Body of pancreas (tissue), 4 donors: ENCODE data around the gene TNFAIP8L3. TPM values are rescaled to one million over a fixed set of nuclear protein-coding genes. Genes with fewer than 3 reads are reported as not detected.

Experiments used
- ATAC-seq: fragments of 150-250 bp; one replicate; pipeline ENCODE4 v1.9.1; 2016
- DNase-seq, 4 donors: peaks; one replicate each; pipeline ENCODE4 v3.0.0-alpha.2; 2019
- H3K27ac ChIP-seq, 4 donors: fragments of 200-600 bp; sonication (generic); 1 replicate in 3 of 4; 2 replicates in 1 of 4; pipeline versions ENCODE4 v1.5.1 to v1.6.1; 2016 to 2019; ENCODE audit warnings: mild to moderate bottlenecking in 1 of 4, mixed read lengths in 1 of 4, moderate library complexity in 1 of 4
- H3K27me3 ChIP-seq, 2 donors: fragments of 200-600 bp; sonication (generic); one replicate each; pipeline ENCODE4 v1.6.0; 2016; ENCODE audit warnings: mild to moderate bottlenecking in 1 of 2
- H3K36me3 ChIP-seq, 2 donors: fragments of 200-600 bp; sonication (generic); replicated peaks in 1 of 2; 2 replicates each; pipeline ENCODE4 v1.5.1; 2016; ENCODE audit warnings: low read depth in 2 of 2; ENCODE audit not compliant: insufficient read depth in 1 of 2
- H3K4me1 ChIP-seq: fragments of 200-600 bp; sonication (generic); one replicate; pipeline ENCODE4 v1.6.0; 2016
- H3K4me3 ChIP-seq, 2 donors: fragments of 200-600 bp; sonication (generic); 1 replicate in 1 of 2; 2 replicates in 1 of 2; pipeline ENCODE4 v1.5.1; 2016 to 2019
- H3K9me3 ChIP-seq, 3 donors: fragments of 200-600 bp; sonication (generic); 1 replicate in 2 of 3; 2 replicates in 1 of 3; pipeline ENCODE4 v1.5.1; 2016
- POLR2A ChIP-seq, 3 donors: fragments of 450-650 bp; IDR thresholded peaks; one replicate each; pipeline ENCODE4 v1.6.1; 2016; ENCODE audit warnings: antibody characterized with exemption in 3 of 3, mild to moderate bottlenecking in 2 of 3
- WGBS, 2 donors: methylation state at CpG; one replicate each; pipeline ENCODE4 v1.1.5; 2017; 5-methylcytosine and 5-hydroxymethylcytosine counted together
- intact Hi-C: fragments of 100-400 bp; cut with DNase I; formaldehyde crosslinking; loops from one replicate; pipeline ENCODE4 v1.15.1; 2023
- total RNA-seq, 2 donors: library from RNA; depleted of rRNA; stranded (reverse); fragments of >200 nt; gene quantifications; one replicate each; pipeline ENCODE4 v1.1.0, GENCODE V29; 2016
- TF ChIP-seq, protein P1 (sequence below), 7 experiments: fragments of 450-650 bp in 4 of 7; fragments of 200-600 bp in 3 of 7; sonication (generic) in 3 of 7; IDR thresholded peaks; one replicate each; pipeline ENCODE4 v1.5.1; 2016 to 2019; ENCODE audit warnings: antibody characterized with exemption in 7 of 7

TNFAIP8L3 gene
- total RNA-seq, 2 donors from 2014 or later, result 2.9 TPM; not detected in 1

DNA sequence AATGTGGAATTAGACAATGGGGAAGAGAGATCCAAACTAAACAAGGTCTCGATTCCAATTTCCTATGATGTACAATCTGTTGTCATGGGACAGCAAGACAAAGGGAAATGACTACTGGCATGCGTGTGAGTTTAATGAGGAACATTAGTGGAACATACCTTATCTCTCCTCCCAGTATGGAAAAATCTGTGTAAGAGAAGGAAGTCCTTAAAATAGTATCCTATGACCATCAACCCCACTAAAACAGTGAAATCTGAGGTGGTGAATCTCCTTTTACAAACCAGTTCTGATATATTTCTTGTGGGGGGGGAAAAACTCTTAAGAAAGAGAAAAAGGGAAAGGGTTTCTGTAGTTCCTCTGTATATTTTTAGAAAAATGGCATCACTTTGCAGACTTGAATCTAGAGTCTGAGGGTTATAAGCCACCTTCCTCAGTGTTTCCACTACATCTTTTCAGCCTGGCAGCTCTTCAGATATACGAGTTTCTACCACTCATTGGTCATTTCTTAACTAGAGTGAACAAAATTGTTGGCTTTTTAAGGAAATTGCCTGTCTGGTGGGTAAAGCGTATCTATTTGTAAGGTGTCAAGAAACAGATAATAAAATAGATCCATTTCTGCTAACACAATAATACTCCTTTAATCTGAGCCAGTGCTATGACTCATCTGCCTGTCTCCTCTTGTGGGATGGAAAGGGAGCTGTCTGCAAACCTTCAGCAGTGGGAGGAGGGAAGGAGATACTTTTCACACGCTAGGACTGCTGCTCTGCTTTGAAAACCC lies 3.0 kb upstream of the TNFAIP8L3 start:
- H3K36me3 ChIP-seq, result no peaks in the 10 kb centered on the region
- no peaks in the 10 kb centered on the region for H3K9me3 ChIP-seq
- ATAC-seq, result no peak
- H3K4me1 ChIP-seq, result peaks cover 23% of the 10 kb centered on the region
- H3K4me3 ChIP-seq, result no peak overlapping the region
- TF ChIP-seq, protein P1, sequence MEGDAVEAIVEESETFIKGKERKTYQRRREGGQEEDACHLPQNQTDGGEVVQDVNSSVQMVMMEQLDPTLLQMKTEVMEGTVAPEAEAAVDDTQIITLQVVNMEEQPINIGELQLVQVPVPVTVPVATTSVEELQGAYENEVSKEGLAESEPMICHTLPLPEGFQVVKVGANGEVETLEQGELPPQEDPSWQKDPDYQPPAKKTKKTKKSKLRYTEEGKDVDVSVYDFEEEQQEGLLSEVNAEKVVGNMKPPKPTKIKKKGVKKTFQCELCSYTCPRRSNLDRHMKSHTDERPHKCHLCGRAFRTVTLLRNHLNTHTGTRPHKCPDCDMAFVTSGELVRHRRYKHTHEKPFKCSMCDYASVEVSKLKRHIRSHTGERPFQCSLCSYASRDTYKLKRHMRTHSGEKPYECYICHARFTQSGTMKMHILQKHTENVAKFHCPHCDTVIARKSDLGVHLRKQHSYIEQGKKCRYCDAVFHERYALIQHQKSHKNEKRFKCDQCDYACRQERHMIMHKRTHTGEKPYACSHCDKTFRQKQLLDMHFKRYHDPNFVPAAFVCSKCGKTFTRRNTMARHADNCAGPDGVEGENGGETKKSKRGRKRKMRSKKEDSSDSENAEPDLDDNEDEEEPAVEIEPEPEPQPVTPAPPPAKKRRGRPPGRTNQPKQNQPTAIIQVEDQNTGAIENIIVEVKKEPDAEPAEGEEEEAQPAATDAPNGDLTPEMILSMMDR (IDR thresholded peaks at IDR 0.05), result no peak
- TF ChIP-seq POLR2A (IDR thresholded peaks at IDR 0.05), result no peak
- no peak for DNase-seq
- 61 to 63% methylated on average over 5 of the region's 5 CpGs for WGBS, 2 donors
- H3K27me3 ChIP-seq, result peaks cover 0 to 7% of the 10 kb centered on the region in 2 donors
- intact Hi-C loops, result no loop called here
- peak overlapping the region in 1 of 4 donors; percentile 12 for H3K27ac ChIP-seq

DNA sequence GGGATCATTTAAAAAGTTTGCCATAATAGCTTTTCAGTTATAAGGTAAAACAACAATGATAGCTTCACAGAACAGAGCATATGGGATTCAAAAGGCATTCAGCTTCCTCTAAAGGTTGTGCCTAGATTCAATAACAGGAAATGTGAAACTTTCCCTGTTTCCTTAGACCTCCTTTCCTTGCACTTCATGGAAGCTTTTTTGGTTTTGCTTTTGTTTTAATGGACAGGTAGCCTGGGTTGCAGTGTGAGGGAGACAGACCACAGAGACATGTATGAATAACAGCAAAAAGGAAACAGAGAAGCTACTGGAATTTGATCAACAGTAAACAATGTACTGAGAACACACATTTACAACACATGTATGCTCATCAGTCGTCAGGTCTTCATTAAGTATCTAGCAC lies 2.3 kb upstream of the TNFAIP8L3 start:
- Histone ChIP-seq H3K4me3 (no peak overlapping the region), H3K9me3 (no peaks in the 10 kb centered on the region), H3K4me1 (peaks cover 23% of the 10 kb centered on the region), H3K27me3 (peaks cover 0 to 7% of the 10 kb centered on the region in 2 donors), H3K36me3 (no peaks in the 10 kb centered on the region), H3K27ac (no peak overlapping the region)
- intact Hi-C loops, result no loop called here
- DNase-seq (no peak), ATAC-seq (no peak)
- TF ChIP-seq, protein P1 (IDR thresholded peaks at IDR 0.05), result no peak
- no peak for TF ChIP-seq POLR2A (IDR thresholded peaks at IDR 0.05)
- WGBS, 2 donors, result 56 to 60% methylated on average over 1 of the region's 1 CpG

DNA sequence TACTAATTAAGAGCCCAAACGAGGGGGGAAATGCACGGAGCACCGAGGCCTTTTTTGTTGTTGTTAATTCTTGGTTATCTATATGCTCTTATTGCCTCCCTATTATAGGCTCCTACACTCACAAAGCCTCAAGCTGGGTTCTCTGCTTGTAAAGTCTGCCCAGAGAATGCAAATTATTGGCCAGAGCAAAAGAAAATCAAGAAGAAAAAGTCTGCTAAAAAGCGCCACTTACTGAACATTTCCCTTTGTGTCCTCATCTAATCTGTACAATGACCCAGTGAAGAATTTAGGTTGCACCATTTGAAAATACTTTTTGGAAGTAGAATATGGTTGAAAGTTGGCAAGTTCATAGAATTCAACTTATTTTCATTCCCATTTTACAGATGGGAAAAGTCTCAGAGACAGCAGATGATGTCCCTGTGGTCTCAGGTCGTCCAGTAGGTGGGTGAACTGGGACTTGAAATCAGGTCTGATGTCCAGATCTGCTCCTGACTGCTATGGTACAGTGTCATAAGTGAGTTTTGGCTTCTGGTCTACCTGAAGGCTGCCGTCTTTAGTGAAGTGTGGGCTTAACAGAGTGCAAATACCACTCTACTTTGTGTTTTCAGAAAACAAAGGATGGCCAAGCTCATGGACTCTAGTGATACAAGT lies 1.1 kb upstream of the TNFAIP8L3 start:
- no peaks in the 10 kb centered on the region for H3K36me3 ChIP-seq
- H3K27ac ChIP-seq, result no peak overlapping the region
- ATAC-seq, result no peak
- peaks cover 0 to 7% of the 10 kb centered on the region in 2 donors for H3K27me3 ChIP-seq
- no peak for DNase-seq
- H3K4me3 ChIP-seq, result no peak overlapping the region
- TF ChIP-seq, protein P1 (IDR thresholded peaks at IDR 0.05), result no peak
- TF ChIP-seq POLR2A (IDR thresholded peaks at IDR 0.05), result no peak
- intact Hi-C loops, result no loop called here
- H3K9me3 ChIP-seq, result no peaks in the 10 kb centered on the region
- 40 to 41% methylated on average over 6 of the region's 6 CpGs for WGBS, 2 donors
- peaks cover 23% of the 10 kb centered on the region for H3K4me1 ChIP-seq

DNA sequence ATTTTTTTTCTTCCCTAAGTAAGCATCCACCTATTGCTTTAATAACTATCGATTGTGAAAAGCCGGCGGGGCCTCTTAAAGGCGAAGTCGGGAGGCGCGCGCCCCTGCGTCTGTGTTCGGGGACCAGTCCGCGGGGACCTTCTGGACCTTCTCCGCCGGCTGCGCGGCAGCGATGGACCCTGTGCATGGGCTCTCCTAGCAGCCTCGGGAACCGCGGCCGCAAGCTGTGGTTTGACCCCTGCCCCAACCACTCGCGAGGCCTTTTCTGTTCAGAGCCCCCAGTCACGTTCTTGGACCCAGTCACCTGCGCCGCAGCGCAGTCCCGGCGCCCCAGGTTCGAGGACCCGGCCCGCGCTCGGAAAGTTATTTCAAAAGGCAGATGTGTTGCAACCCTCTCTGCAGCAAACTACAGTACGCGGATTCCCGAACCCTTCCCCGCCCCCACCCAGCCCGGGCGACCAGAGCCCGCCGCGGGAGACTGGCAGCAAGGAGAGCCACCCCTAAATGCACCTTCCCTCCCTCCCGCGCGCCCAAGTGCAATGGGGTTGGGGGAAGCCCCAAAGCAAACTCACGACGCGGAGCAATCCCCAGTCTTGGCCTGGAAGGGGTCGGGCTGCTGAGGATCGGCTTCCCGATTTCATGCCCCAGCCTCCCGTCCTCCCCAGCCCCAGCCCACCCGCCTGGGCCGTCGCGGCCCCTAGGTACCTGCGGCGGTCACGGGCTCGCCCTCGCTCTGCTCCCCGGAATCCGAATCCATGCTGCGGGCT lies 684 bp downstream of the TNFAIP8L3 start:
- no peaks in the 10 kb centered on the region for H3K36me3 ChIP-seq
- H3K4me3 ChIP-seq, result peak overlapping the region in 1 of 2 donors; percentile 18
- peaks cover 23% of the 10 kb centered on the region for H3K4me1 ChIP-seq
- intact Hi-C loops, result no loop called here
- no peak overlapping the region for H3K27ac ChIP-seq
- peak; percentile 26 for ATAC-seq
- H3K9me3 ChIP-seq, result no peaks in the 10 kb centered on the region
- WGBS, 2 donors, result 1% methylated on average over 65 of the region's 65 CpGs; no CpG with 5 or more reads in 1 of the 2 donors
- no peak for TF ChIP-seq POLR2A (IDR thresholded peaks at IDR 0.05)
- TF ChIP-seq, protein P1 (IDR thresholded peaks at IDR 0.05), result no peak
- peak in 2 of 4 donors; percentile 19 to 27 for DNase-seq
- H3K27me3 ChIP-seq, result peaks cover 0 to 7% of the 10 kb centered on the region in 2 donors
